ENCODE data around the gene SGPP2.

Gene SGPP2

DNA sequence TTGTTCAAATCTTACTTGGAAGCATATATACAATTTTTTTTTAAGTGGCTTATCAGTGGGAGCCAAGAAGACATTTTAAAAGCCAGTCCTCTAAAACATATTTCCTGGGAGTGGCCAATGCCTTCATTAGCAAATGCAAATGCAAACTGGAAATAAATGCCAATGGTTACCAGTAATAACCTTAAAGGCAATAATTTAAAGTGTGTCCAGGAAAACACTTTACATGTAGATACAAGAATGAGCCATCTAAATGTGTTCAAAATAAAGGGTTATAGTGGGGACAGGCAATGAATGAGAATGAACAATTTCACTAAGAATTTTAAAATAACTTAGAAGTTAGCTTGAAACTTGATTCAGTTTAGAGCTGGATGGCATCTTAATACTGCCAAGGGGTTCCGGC lies 167.3 kb downstream of the SGPP2 start:
- DNase-seq, result no peak

- DNase-seq, result no peak
These were observed 167.8 kb downstream of the SGPP2 start for GRCh38 chr2:222592176-222592575.

- no peak for DNase-seq
These were observed 170.3 kb downstream of the SGPP2 start for GRCh38 chr2:222594679-222595078.

GRCh38 chr2:222595581-222595980 lies 171.2 kb downstream of the SGPP2 start:
- DNase-seq, result no peak

- DNase-seq, result no peak
These were observed 174.3 kb downstream of the SGPP2 start for GRCh38 chr2:222598611-222599010.

DNA sequence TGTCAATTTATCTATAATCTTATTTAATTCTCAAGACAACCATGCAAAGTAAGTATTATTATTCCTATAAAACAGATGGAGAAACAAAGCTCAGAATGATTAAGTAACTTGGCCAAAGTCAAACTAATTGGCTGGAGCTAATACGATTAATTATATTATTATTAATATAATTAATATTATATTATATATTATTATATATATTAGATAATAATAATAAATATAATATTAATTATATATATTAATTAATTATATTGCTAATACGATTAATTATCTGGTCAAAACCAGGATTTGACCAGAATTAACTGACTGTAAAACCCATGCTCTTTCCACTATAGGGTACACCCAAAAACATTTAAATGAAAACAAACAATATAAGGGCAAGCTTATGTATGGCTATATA lies 179.2 kb downstream of the SGPP2 start:
- DNase-seq, result no peak

DNA sequence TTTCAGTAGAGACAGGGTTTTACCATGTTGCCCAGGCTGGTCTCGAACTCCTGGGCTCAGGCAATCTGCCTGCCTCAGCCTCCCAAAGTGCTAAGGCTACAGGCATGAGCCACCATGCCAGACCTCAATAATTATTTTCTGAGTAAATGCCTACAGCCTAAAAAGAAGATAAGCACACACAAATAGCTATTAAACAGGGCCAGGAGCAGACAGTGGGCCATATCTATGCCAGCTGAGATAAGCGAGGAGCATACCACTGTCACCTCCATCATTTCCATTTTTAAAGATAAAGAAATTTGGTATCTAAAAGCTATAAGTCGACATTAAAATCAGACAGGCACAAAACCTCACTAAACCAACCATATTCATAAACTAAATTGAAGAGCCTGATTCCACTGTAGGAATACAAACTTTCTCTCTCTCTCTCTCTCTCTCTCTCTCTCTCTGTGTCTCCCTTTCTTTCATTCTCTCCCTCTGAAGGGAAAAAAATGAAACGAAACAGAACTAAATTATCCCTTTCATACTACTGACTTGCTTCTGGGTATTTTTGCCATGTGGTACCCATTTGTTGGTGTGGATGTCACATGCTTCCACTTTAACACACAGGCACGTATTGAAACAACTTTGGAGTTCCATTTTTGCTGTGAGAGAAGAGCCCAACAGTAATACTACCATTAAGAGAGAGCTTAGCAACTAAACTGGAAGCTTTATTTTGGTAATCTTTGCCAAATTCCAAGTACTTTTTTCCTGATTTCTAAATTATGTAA lies 180.6 kb downstream of the SGPP2 start:
- no peak for DNase-seq

DNA sequence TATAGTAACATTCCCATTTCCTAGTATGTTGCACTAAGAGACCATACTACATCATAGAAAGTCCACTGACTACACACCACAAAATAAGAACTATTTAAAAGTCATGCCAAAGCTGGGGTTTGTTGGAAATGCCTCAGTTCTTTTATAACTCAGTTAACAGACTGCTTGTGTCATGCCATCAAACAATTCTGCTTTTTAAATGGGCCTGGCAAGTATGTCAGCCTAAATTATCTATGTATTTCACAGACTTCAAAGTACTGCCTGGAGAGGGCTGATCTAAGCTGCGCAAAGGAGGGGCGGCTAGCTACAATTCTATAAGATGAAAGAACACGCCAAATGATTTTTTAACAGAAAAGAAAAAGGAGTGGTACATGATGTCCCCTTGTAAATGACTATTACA lies 182.0 kb downstream of the SGPP2 start:
- DNase-seq, result no peak

GRCh38 chr2:222608081-222608480 lies 183.7 kb downstream of the SGPP2 start:
- no peak for DNase-seq

GRCh38 chr2:222609381-222609780 lies 185.0 kb downstream of the SGPP2 start:
- no peak for DNase-seq
